ENCODE data around the gene SURF4.
A peak's percentile ranks its signal among the peaks of the same experiment; 100 is the strongest.

Gene SURF4

GRCh38 chr9:133345596-133345995, 30.3 kb downstream of the SURF4 start:
- no peak overlapping the region for H3K4me3 ChIP-seq (ENCODE audit: low read length)
- no peak for DNase-seq (ENCODE audit: low read depth)
- TF ChIP-seq CTCF (conservative IDR thresholded peaks at IDR 0.05; ENCODE audit: low read depth, low read length): no peak

DNA sequence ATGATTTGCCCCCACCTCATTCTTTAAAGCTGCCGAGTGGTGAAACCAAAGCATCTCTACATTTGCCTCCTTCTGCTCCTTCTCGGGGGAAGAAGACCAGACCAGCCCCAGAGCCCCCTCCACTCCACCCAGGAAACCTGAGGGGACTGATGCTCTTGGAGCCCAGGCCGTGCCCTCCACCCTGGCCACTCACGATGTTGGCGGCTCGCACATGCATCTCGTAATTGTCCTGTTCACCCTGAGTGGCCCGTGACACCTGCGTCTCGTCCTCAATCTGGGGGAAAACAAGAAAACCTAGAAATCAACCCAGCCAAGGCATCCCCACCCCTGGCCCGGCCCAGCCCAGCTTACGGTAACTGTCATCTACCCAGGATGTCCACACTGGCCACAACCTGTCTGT, 30.9 kb downstream of the SURF4 start:
- no peak for TF ChIP-seq CTCF (conservative IDR thresholded peaks at IDR 0.05; ENCODE audit: low read depth, low read length)
- H3K4me3 ChIP-seq (ENCODE audit: low read length): no peak overlapping the region
- DNase-seq (ENCODE audit: low read depth): no peak

- TF ChIP-seq CTCF (conservative IDR thresholded peaks at IDR 0.05; ENCODE audit: low read depth, low read length): no peak
- no peak for DNase-seq (ENCODE audit: low read depth)
- no peak overlapping the region for H3K4me3 ChIP-seq (ENCODE audit: low read length)
Measured at GRCh38 chr9:133344071-133344470, 31.8 kb downstream of the SURF4 start.

- peak; percentile 27 for TF ChIP-seq CTCF (conservative IDR thresholded peaks at IDR 0.05; ENCODE audit: low read depth, low read length)
- H3K4me3 ChIP-seq (ENCODE audit: low read length): no peak overlapping the region
- DNase-seq (ENCODE audit: low read depth): no peak
Measured at GRCh38 chr9:133342570-133342969, 33.3 kb downstream of the SURF4 start.

DNA sequence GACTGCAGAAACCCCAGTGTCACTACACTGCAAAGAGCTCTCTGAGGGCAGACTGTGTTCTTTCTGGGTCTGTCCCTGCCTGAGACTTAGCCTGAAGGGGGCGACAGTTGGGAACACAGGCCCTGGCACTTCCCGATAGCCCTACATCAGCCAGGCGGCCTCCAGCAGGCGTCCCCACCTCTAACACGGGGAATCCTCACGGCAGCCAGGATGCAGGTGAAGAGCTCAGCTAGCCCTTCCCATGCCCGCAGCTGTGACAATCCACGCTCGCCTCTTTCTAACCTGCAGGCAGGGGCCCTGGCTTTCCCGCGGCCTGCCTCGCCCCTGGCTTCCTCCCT, 33.8 kb downstream of the SURF4 start:
- DNase-seq (ENCODE audit: low read depth): no peak
- peak; percentile 35 for TF ChIP-seq CTCF (conservative IDR thresholded peaks at IDR 0.05; ENCODE audit: low read depth, low read length)
- H3K4me3 ChIP-seq (ENCODE audit: low read length): no peak overlapping the region

- TF ChIP-seq CTCF (conservative IDR thresholded peaks at IDR 0.05; ENCODE audit: low read depth, low read length): no peak
- H3K4me3 ChIP-seq (ENCODE audit: low read length): no peak overlapping the region
- DNase-seq (ENCODE audit: low read depth): no peak
Measured at GRCh38 chr9:133341369-133342068, 34.3 kb downstream of the SURF4 start.

DNA sequence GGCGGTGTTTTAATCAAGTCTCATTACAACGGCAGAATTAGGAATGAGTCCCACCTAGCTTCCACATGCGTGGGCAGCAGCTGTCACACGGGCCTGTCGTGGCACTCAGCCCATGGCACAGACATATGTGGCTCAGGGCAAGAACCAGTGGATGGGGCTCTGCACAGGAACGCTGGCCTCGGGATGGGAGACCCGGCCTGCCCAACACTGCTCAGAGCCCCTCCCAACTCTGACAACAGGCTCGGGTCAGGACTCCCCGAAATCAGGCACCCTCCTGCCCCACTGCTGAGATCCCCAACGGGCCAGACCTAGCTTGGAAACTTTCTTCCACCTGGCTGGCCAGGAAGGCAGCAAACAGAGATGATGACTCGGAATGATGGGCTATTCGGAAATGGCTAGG, 34.9 kb downstream of the SURF4 start:
- no peak for DNase-seq (ENCODE audit: low read depth)
- no peak for TF ChIP-seq CTCF (conservative IDR thresholded peaks at IDR 0.05; ENCODE audit: low read depth, low read length)
- H3K4me3 ChIP-seq (ENCODE audit: low read length): no peak overlapping the region
